Vagina (tissue), 2 donors: ENCODE results near the gene ZKSCAN3.

Experiments used
- CTCF ChIP-seq, 3 experiments: fragments of 450-650 bp in 2 of 3; fragments of 200-600 bp in 1 of 3; sonication (generic) in 1 of 3; IDR thresholded peaks; one replicate each; pipeline ENCODE4 v1.5.1; 2017 to 2019; ENCODE audit warnings: antibody characterized with exemption in 3 of 3, mild to moderate bottlenecking in 2 of 3, moderate library complexity in 2 of 3
- POLR2A ChIP-seq, 2 donors: fragments of 450-650 bp; IDR thresholded peaks; one replicate each; pipeline ENCODE4 v1.6.1; 2017; ENCODE audit warnings: antibody characterized with exemption in 2 of 2, mild to moderate bottlenecking in 2 of 2, moderate library complexity in 2 of 2
- POLR2AphosphoS5 ChIP-seq, 2 donors: sonication (generic); formaldehyde crosslinking; IDR thresholded peaks; one replicate each; pipeline ENCODE4 v1.9.0; 2017; ENCODE audit warnings: antibody characterized with exemption in 2 of 2, mild to moderate bottlenecking in 2 of 2, low read depth in 1 of 2; ENCODE audit not compliant: insufficient read depth in 1 of 2

- TF ChIP-seq CTCF (IDR thresholded peaks at IDR 0.05) = peak in 2 of 3 experiments; percentile 31 to 55
- TF ChIP-seq POLR2A (IDR thresholded peaks at IDR 0.05) = no peak
- peak in 1 of 2 donors; percentile 76 for TF ChIP-seq POLR2AphosphoS5 (IDR thresholded peaks at IDR 0.05; ENCODE audit: insufficient read depth in 1 of 2, low read depth in 1 of 2)
These were observed 49.8 kb downstream of the ZKSCAN3 start, which contains the start of gene ZSCAN12 for GRCh38 chr6:28399350-28400121.
